DMS153 treated with DMSO at 0.1 percent for 48 hours (cell line): ENCODE results near the gene ARHGAP35.
"Not testable (repeated sequence)": the region's sequence is repeated elsewhere in the genome, so short reads cannot be mapped to it uniquely, and the experiment has no call there.

ENCODE experiments used
- DNase-seq: peaks from one replicate; lab custom pipeline; 2025; ENCODE audit not compliant: unreplicated experiment; lab: John Stamatoyannopoulos, UW

ARHGAP35 gene

DNA sequence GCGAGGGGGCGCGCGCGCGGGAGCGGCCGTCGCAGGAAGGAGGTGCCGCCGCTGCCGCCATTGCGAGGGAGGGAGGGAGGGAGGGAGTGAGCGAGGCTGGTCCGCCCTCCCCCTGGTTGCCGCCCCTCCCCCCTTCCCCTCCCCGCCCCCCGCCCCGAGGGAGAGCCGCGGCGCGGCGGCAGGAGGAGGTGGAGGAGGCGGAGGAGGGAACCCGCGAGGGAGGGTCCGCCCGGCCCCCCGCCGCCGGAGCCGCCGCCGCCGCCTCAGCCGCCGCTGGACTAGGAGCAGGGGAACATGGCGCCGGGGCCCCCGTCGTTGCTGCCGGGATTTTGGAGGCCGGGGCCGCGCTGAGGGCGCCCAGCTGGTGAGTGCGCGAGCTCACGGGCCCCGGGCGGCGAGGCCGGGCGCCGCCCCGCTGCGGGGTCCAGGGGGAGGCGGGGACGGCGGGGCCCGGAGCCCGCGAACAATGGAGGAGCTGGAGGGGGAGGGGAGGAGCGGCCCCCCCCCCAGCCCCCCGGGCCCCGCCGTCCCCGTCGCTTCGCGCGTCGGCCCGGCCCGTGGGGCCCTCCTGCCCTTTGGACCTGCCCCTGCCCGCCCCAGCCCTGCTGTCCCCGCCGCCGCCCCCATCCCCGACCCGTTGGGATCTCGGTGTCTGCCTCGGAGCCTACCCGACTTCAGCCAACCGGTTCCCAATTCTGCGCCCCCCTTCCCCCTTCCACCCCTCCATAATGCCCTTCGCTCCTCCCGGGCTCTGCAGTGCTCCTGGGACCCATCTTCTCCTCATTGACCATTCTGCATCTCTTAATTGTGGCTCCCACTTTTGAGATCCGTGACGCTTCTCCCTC is at the start of gene ARHGAP35:
TSS of gene ARHGAP35 (plus strand) at position 152 of the 845 bp plus-strand sequence. CDS start 57,679 bp downstream, outside the sequence.
- DNase-seq: no peak

DNA sequence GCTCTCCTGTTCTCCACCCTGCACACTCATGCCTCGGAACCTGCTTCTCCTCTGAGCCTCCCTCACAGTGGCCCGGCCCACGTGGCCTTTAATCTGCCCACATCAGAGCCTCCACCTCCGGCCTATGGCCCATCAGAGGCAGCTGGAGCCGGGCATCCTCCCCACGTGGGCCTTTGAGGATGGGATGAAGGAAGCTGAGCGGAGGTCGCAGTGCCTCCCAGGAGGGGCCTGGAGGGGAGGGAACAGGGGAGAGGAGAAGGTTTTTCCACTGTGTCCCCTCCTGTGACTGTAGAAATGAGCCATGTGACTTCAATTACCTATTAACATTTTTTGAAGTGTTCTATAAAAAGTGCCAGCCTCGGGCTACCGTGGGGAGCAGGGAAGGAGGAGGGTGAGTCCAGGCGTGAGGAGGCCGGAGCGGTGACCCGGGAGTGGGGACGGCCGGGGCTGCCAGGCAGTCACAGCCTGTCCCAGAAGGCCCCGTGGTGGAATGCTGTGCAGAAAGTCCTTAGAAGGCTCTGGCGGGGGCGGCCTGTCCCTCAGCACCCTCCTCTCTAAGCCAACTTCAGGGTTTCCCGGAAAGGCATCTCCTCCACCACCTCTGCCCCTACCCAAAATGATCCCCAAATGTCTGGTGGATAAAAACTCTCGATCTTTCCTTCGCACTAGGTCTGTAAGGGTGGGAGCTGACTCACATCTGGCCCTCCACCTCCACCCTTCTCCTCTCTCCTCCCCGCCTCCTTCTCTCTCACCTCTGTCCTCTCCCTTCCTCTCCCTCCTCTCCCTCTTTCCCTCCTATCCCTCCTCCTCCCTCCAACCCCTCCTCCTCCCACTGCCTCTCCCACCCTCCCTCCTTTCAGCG is 47.6 kb upstream of the ARHGAP35 start:
- no peak for DNase-seq

DNA sequence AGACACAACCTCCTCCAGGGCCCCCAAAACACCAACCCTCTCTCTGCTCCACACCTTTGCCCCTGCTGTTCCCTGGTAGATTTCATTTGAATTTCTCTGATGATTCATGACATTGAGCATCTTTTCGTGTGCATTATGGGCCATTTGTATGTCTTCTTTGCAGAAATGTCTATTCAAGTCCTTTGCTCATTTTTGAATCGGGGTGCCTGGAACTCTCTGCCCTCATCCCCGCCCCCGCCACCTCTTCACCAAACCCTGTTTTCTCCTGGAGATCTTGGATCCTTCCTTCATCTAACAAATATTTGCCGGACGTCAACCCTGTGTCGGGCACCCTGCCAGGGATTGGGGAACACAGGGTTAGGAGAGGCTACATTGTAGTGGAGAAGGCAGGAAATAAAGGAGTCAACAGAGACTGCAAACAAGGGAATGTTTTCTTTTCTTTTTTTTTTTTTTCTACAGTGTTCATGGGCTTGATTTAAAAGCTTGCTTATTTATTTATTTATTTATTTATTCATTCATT is 46.9 kb upstream of the ARHGAP35 start:
- peak; percentile 82 for DNase-seq

DNA sequence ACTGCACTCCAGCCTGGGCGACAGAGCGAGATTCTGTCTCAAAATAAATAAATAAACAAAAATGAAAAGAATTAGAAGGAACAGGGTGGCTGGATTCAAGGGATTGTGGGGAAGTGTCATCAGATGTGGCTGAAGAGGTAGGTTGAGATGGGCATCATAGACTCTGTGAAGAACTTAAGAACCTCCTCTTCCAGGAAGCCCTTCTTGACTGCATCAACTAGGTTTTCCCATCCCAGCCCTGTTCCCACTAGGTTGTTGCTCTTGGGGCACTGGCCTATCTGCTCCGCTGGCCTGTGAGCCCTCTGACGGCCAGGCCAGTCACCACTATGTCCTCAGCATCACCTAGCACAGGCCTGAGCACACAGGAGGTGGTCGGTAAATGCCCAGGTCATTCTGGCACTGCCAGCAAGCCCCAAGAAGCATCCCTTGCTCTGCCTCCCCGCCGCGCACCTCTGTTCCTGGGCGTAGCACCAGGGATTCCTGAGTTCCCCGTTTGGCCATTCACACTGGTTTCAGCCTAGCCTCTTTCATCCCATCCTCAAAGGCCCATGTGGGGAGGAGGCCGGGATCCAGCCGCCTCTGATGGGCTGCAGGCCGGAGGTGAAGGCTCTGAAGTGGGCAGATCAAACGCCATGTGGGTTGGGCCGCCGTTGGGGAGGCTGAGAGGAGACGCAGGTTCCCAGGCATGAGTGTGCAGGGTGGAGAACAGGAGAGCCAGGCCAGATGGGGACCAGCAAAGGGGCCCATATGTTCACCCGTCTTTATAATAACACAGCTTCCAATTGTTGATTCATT is 44.8 kb upstream of the ARHGAP35 start:
- DNase-seq: no peak

DNA sequence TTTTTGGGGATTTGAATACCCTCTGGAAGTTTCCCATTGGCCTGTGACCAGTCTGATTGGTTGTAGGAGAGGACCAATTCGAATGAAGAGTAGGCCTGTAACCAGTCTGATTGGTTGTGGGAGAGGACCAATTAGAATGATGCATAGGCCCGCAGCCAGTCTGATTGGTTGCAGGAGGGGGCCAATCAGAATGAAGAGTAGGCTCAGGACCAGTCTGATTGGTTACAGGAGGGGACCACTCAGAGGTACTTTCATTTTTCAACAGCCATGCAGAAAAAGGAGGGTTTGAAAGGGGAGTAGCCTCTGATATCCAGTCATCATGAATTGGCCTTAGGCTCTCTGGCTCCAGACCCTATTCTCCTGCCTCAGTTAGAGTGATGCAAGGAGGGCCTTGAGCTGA is 42.0 kb upstream of the ARHGAP35 start:
- no peak for DNase-seq

DNA sequence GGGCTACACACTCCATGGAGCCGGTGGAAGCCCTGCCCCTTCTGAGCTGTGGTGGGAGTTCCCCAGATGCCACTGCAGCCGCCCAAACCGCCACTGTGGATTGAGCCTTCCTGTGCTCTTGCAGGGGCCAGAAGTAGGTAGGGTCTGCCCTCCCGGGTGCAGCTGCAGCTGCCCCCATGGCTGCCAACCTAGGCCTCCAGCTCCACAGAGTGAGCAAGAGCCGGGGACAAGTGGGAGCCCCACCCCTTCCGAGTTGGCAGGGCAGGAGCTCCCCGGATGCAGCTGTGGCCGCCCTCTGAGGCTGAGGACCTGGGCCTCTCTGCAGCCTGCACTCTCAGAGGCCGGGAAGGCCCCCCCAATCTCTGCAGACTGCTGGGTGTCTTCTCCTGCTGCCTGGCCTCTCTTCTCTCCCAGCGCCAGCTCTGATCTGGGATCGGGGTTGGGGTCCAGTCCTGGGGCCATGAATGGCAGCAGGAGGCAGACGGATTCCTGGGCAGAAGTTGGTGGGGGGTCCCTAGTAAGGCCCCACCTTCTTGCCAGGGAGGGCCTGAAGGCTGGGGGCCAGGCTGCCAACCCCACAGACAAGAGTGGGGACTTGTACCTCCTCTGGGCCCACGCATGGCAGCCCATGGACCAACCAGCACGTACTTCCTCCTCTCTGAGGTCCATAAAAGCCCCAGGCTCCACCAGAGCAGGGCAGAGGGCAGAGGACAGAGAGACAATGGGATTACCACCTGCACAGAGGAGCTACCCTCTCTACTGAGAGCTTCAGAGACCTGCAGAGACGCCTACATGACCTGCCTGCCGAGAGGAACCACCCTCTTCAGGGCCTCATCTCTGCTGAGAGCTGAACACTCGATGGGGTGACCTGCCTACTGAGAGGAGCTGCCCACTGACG is 39.0 kb upstream of the ARHGAP35 start:
- DNase-seq: no peak

DNA sequence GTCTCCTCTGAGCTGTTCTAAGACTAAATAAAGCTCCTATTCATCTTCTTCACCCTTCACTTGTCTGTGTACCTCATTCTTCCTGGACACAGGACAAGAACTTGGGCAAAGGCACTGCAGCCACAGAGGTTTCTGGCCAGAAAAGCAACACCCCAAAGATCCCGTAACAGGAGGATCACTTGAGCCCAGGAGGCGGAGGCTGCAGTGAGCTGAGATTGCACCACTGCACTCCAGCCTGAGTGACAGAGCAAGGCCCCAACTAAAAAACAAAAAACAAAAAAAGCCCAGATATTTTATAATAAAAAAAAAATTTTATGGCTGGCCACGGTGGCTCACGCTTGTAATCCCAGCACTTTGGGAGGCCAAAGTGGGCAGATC is 38.4 kb upstream of the ARHGAP35 start:
- not testable (repeated sequence) for DNase-seq

DNA sequence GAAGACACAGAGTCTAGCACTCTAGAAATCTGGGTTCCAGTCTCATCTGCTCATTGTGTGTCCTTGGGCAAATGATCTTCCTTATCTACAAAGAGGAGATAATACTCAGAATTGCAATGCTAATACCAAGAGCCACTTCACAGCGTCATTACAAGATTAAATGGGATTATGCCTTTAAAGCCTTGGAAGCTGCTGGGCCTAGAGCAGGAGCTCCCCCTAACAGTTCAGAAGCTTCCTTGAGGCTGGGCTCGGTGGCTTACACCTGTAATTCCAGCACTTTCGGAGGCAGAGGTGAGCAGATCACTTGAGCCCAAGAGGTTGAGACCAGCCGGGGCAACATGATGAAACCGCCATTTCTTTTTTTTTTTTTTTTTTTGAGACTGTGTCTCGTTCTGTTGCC is 37.7 kb upstream of the ARHGAP35 start:
- DNase-seq: no peak

DNA sequence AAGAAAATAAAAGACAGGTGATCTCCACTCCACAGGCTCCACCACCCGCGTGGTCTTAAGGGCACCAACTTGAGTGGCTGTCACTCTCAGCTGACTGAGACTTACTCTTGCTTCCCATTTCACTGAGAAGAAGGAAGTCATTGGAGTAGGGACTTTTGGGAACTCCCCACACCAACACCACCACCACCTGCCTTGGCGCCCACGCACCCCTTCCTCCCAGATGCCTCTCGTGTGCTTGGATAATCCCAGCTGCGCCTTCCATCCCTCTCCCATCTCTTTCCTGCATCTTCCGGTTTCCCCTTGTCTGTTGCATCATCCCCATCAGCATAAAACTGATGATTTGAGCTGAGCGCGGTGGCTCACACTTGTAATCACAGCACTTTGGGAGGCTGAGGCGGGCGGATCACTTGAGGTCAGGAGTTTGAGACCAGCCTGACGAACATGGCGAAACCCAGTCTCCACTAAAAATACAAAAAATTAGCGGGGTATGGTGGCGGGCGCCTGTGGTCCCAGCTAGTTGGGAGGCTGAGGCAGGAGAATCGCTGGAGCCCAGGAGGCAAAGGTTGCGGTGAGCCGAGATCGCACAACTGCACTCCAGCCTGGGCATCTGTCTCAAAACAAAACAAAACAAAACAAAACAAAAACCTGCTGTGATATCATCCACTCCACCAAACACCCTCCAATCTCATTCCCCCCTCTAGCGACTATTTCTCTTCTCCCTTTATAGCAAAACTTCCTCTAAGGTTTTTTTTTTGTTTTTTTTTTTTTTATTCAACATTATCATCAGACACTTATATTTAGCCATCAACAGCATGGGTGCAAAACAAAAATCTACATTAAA is 35.7 kb upstream of the ARHGAP35 start:
- DNase-seq: no peak

DNA sequence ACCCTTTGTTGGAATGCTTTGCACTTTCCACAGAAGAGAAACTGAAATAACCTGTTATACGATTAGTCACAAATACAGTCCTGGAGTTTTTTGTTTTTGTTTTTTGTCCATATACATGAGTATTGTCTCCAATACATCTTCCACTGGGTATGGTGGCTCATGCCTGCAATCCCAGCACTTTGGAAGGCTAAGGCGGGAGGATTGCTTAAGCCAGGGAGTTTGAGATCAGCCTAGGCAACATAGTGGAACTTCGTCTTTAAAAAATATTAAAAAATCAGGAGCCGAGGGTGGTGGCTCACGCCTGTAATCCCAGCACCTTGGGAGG is 35.1 kb upstream of the ARHGAP35 start:
- no peak for DNase-seq

DNA sequence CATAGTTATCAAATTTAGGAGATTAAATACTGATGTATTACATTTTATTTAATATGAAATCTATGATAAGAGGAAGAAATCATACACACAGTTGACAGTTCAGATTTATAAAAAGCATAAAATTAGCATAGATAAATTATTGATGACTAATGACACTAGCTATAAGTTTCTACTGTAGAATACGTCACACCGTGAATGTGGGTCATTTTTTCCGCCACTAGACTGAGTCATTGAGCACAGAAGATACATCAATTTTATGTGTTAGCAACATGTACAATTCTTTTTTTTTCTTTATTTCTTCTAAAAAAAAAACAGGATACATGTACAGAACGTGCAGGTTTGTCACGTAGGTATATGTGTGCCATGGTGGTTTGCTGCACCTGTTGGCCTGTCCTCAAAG is 32.3 kb upstream of the ARHGAP35 start:
- no peak for DNase-seq

DNA sequence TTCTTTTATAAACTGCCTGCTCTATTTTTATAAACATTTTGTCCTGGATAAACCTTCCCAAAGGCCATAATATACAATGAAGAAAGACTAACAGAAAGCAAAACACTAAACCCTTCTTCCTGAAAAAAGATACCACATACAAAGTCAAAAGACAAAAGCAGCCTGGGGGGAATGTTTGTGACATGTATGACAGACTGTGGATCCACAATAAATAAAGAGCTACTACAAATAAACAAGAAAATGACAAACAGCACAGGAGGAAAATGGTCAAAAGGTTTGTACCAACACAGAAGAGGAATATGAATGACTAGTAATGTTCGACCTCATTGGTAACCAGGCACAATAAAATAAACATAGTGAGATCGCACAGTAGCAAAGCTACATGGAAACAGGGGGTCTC is 29.9 kb upstream of the ARHGAP35 start:
- DNase-seq: no peak

DNA sequence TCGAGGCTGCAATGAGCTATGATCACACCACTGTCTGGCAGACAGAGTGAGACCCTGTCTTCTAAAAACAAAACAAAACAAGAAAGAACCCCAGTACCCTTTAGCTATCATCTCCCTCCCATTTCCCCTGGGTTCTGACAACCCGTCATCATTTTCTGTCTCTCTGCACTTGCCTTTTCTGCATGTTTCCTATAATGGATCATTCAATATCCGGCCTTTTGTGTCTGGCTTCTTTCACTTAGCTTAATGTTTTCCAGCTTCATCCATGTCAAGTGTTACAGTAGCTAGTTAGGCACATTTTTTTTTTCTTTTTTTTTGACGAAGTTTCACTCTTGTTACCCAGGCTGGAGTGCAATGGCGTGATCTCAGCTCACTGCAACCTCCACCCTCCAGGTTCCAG is 26.7 kb upstream of the ARHGAP35 start:
- DNase-seq: no peak

DNA sequence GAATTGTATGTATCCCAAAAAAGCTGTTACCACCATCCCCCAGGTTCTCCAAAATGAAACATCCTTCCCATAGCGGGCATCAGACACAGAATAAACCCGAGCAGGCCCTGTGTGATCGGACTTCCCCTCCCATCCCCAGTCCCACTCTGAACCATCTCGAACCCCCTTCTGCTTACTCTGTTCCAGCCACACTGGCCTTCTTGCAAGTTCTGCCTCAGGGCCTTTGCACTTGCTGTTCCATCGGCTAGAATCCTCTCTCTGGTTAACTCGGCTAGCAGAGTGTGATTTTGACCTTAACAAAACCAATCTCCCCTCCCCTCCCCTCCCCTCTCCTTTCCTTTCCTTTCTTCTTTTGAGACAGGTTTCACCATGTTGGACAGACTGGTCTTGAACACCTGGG is 25.8 kb upstream of the ARHGAP35 start:
- DNase-seq: no peak

DNA sequence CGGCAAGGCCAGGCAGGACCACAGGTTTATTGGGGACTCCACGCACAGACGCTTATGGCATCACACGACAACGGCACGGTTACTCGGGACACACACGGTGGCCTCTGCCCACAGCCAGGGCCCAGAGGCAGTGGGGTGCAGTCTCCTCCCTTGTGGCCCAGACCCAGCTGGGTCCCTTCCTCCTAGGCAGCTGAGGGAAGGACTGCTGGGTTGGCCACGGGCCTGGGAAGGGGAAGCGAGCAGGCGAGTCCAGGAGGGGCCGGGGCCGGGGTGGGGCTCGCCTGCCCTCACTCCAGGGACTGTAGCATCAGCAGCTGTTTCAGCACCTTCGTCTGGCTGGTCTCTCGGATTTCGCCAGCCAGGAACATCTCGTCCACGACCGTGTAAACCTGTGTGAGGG is 22.6 kb upstream of the ARHGAP35 start:
- no peak for DNase-seq

DNA sequence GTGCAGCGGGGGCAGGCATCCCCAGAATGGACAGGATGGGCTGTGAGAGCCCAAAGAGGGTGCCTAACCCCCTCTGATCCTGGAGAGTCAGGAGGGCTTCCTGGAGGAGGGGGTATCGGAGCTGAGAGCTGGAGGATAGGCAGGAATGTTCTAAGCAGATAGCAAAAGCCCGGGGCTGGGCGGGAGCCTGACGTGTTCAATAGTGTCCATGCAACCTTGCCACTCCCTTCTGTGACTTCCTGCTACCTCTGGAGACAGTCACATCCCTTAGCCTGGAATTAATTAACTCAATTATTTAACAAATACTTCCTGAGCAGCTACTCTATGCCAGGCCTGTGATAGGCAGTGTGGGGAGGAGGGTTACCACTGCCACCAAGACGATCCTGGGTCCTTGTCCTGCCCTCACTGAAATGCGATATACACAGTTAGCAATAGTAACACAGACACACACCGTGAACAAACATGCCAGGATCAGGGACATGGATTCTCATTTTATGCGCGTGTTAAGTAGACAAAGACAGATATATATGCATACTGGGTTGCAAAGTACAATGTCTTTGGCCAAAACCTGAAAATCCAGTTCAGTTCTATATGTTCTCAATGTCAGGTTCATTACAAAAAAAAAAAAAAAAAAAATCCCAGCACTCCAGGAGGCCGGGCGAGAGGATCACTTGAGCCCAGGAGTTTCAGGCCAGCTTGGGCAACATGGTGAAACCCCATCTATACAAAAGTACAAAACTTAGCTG is 20.9 kb upstream of the ARHGAP35 start:
- DNase-seq: peak; percentile 24

DNA sequence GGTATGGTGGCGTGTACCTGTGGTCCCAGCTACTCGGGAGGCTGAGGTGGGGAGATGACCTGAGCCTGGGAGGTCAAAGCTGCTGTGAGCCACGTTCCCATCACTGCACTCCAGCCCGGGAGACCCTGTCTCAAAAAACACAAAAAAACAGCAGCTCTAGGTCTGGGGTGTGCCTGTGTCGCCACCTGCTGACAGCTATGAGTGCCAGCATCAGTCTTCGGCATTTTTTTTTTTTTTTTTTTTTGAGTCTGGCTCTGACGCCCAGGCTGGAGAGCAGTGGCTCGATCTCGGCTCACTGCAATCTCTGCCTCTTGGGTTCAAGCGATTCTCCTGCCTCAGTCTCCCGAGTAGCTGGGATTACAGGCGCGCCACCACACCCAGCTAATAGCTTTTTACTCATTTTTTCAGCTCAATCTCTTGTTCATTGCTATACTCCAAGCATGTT is 20.3 kb upstream of the ARHGAP35 start:
- DNase-seq: peak; percentile 24

DNA sequence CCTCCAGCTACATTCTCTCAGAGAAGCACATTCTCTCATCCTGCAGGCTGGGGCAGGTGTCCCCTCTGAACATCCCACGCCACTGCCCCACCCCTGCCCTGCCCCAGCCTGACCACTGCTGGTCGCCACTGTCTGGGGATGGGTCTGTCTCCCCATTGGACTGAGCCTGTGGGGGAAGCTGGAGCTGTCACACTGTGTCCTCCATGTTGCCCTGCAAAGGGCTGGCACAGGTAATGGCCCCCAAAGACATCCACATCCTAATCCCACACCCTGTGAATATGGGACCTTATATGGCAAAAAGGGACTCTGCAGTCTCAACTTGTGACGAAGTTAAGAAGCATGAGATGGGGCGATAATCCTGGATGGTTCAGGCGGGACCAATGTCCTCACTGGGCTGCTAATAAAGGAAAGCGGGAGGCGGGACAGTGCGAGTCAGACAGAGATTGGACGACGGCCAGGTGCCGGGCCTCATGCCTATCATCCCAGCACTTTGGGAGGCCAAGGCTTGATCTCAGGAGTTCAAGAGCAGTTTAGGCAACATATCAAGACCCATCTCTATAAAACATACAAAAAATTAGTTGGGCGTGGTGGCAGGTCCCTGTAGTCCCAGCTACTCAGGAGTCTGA is 19.2 kb upstream of the ARHGAP35 start:
- DNase-seq: no peak
